ENCODE results near the gene EPYC. TPM values are rescaled to one million over a fixed set of nuclear protein-coding genes. Genes with fewer than 3 reads are reported as not detected.

EPYC gene
- total and polyA plus RNA-seq, 4 donors, result not detected

DNA sequence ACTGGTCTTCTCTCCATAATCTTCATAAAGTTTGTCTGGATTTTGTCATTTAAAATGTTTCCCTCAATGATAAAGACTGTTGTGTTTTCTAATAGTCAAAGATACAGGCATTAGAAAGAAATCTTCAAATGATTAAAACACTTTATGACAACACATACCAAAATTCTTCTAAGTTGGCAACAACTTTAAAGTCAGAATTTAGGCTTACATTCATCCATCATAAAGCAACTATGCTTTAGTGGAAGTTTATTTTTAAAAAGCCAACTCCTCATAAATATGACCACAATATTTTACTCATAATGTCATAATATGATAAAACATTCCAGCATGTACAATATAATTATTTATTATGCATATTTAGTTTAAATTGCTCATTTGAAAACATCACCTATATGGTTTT is 32.5 kb downstream of the EPYC start:
- H3K36me3 ChIP-seq (ENCODE audit: control insufficient read depth in 4 of 4, insufficient read depth in 3 of 4, low read depth in 1 of 4, low read length in 3 of 4), result no peaks in the 10 kb centered on the region
- TF ChIP-seq JUND (IDR thresholded peaks at IDR 0.05) (no peak), SP1 (IDR thresholded peaks at IDR 0.05) (no peak), TAF1 (conservative IDR thresholded peaks at IDR 0.05) (no peak), HNF4G (IDR thresholded peaks at IDR 0.05) (no peak), EGR1 (IDR thresholded peaks at IDR 0.05; ENCODE audit: low read depth in 2 of 2) (no peak), RAD21 (IDR thresholded peaks at IDR 0.05) (no peak), YY1 (IDR thresholded peaks at IDR 0.05) (no peak), GABPA (IDR thresholded peaks at IDR 0.05 in 1 of 2, conservative IDR thresholded peaks at IDR 0.05 in 1 of 2) (no peak), ZBTB33 (IDR thresholded peaks at IDR 0.05) (no peak), FOXA1 (IDR thresholded peaks at IDR 0.05) (no peak), RXRA (IDR thresholded peaks at IDR 0.05) (no peak), NR2F2 (IDR thresholded peaks at IDR 0.05) (no peak), FOXA2 (IDR thresholded peaks at IDR 0.05) (no peak), HNF4A (conservative IDR thresholded peaks at IDR 0.05) (no peak)
- TF ChIP-seq, protein P1, sequence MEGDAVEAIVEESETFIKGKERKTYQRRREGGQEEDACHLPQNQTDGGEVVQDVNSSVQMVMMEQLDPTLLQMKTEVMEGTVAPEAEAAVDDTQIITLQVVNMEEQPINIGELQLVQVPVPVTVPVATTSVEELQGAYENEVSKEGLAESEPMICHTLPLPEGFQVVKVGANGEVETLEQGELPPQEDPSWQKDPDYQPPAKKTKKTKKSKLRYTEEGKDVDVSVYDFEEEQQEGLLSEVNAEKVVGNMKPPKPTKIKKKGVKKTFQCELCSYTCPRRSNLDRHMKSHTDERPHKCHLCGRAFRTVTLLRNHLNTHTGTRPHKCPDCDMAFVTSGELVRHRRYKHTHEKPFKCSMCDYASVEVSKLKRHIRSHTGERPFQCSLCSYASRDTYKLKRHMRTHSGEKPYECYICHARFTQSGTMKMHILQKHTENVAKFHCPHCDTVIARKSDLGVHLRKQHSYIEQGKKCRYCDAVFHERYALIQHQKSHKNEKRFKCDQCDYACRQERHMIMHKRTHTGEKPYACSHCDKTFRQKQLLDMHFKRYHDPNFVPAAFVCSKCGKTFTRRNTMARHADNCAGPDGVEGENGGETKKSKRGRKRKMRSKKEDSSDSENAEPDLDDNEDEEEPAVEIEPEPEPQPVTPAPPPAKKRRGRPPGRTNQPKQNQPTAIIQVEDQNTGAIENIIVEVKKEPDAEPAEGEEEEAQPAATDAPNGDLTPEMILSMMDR (IDR thresholded peaks at IDR 0.05; ENCODE audit: low read depth, low read length, missing input control), result no peak
- TF ChIP-seq, protein P2, sequence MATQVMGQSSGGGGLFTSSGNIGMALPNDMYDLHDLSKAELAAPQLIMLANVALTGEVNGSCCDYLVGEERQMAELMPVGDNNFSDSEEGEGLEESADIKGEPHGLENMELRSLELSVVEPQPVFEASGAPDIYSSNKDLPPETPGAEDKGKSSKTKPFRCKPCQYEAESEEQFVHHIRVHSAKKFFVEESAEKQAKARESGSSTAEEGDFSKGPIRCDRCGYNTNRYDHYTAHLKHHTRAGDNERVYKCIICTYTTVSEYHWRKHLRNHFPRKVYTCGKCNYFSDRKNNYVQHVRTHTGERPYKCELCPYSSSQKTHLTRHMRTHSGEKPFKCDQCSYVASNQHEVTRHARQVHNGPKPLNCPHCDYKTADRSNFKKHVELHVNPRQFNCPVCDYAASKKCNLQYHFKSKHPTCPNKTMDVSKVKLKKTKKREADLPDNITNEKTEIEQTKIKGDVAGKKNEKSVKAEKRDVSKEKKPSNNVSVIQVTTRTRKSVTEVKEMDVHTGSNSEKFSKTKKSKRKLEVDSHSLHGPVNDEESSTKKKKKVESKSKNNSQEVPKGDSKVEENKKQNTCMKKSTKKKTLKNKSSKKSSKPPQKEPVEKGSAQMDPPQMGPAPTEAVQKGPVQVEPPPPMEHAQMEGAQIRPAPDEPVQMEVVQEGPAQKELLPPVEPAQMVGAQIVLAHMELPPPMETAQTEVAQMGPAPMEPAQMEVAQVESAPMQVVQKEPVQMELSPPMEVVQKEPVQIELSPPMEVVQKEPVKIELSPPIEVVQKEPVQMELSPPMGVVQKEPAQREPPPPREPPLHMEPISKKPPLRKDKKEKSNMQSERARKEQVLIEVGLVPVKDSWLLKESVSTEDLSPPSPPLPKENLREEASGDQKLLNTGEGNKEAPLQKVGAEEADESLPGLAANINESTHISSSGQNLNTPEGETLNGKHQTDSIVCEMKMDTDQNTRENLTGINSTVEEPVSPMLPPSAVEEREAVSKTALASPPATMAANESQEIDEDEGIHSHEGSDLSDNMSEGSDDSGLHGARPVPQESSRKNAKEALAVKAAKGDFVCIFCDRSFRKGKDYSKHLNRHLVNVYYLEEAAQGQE (IDR thresholded peaks at IDR 0.05), result no peak
- TF ChIP-seq, protein P3, sequence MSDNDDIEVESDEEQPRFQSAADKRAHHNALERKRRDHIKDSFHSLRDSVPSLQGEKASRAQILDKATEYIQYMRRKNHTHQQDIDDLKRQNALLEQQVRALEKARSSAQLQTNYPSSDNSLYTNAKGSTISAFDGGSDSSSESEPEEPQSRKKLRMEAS (IDR thresholded peaks at IDR 0.05), result no peak
- TF ChIP-seq, protein P4, sequence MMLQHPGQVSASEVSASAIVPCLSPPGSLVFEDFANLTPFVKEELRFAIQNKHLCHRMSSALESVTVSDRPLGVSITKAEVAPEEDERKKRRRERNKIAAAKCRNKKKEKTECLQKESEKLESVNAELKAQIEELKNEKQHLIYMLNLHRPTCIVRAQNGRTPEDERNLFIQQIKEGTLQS (IDR thresholded peaks at IDR 0.05), result no peak
- H3K4me1 ChIP-seq (ENCODE audit: control insufficient read depth in 4 of 4, insufficient read depth in 4 of 4, low read length in 3 of 4), result no peaks in the 10 kb centered on the region
- no peak overlapping the region for H3K9ac ChIP-seq (ENCODE audit: low read depth in 1 of 2, low read length in 2 of 2)
- no peak overlapping the region for H3K4me3 ChIP-seq (ENCODE audit: low read depth in 1 of 3, low read length in 3 of 3)
- no peaks in the 10 kb centered on the region for H3K9me3 ChIP-seq (ENCODE audit: control insufficient read depth in 4 of 4, low read length in 3 of 4)
- H3K27me3 ChIP-seq (ENCODE audit: control insufficient read depth in 4 of 4, insufficient read depth in 4 of 4, low read length in 3 of 4), result no peaks in the 10 kb centered on the region
- DNase-seq (ENCODE audit: low spot score), result no peak
- no peak overlapping the region for H3K27ac ChIP-seq (ENCODE audit: low read depth in 1 of 2, low read length in 2 of 2)

Data from liver (tissue), 9 donors.